IMR-90 (cell line): ENCODE measurements around the gene SUPT3H. TPM values are rescaled to one million over a fixed set of nuclear protein-coding genes. Genes with fewer than 3 reads are reported as not detected.

Source experiments
- ATAC-seq: fragments of 200-7000 bp; cut with Tn5 transposase; 2 replicates; pipeline ENCODE4 v1.9.1; 2020; ENCODE audit warnings: low read depth, mild to moderate bottlenecking, moderate library complexity
- BruUV-seq: library from RNA; stranded (reverse); fragments of 400-500 nt; replicated peaks from 2 replicates; lab custom pipeline; 2021; lab: Mats Ljungman, UMichigan
- CTCF ChIA-PET: fragments of 300-600 bp; formaldehyde crosslinking; extraction: SDS; loops from one replicate; lab custom pipeline; 2021; ENCODE audit warnings: antibody characterized with exemption; lab: Yijun Ruan, JAX
- POLR2A ChIA-PET: fragments of 300-600 bp; sonication (Branson Sonifier 250); formaldehyde crosslinking; loops from one replicate; lab custom pipeline; 2022; ENCODE audit warnings: antibody characterized with exemption; ENCODE audit not compliant: unreplicated experiment; lab: Charles Lee
- DNase-seq: peaks from one replicate; pipeline ENCODE4 v3.0.0; 2013
- H2AFZ ChIP-seq: replicated peaks from 2 replicates; pipeline ENCODE3; 2013; ENCODE audit warnings: low read length, mild to moderate bottlenecking; ENCODE audit not compliant: poor library complexity
- H2AK5ac ChIP-seq: 2 replicates; pipeline ENCODE4 v1.6.1; 2013; ENCODE audit warnings: low read depth, low read length, inconsistent platforms
- H2AK9ac ChIP-seq: replicated peaks from 2 replicates; pipeline ENCODE3; 2013; ENCODE audit warnings: mild to moderate bottlenecking, low read depth, low read length, moderate library complexity; ENCODE audit not compliant: poor library complexity
- H2BK120ac ChIP-seq: 2 replicates; pipeline ENCODE4 v1.6.1; 2013; ENCODE audit warnings: low read depth, low read length, inconsistent platforms
- H2BK15ac ChIP-seq: 3 replicates; pipeline ENCODE4 v1.6.1; 2013; ENCODE audit warnings: low read depth, low read length, inconsistent platforms
- H2BK20ac ChIP-seq: 2 replicates; pipeline ENCODE4 v1.6.1; 2013; ENCODE audit warnings: low read depth, mild to moderate bottlenecking, inconsistent platforms, low read length, moderate library complexity
- H2BK5ac ChIP-seq: 2 replicates; pipeline ENCODE4 v1.6.1; 2013; ENCODE audit warnings: mild to moderate bottlenecking, low read depth, low read length, inconsistent platforms; ENCODE audit not compliant: poor library complexity, severe bottlenecking
- H3K14ac ChIP-seq: replicated peaks from 2 replicates; pipeline ENCODE4 v1.6.1; 2013; ENCODE audit warnings: low read depth, low read length, inconsistent platforms
- H3K18ac ChIP-seq: 2 replicates; pipeline ENCODE4 v1.6.1; 2013; ENCODE audit warnings: low read depth, low read length, control low read depth
- H3K23ac ChIP-seq: 2 replicates; pipeline ENCODE4 v1.6.1; 2013; ENCODE audit warnings: low read depth, low read length, inconsistent platforms
- H3K27ac ChIP-seq: 2 replicates; pipeline ENCODE4 v1.5.1; 2013; ENCODE audit warnings: mild to moderate bottlenecking, control low read depth, low read length; ENCODE audit not compliant: insufficient read depth
- H3K27me3 ChIP-seq: 2 replicates; pipeline ENCODE4 v1.6.1; 2013; ENCODE audit warnings: low read length; ENCODE audit not compliant: control insufficient read depth, insufficient read depth
- H3K36me3 ChIP-seq: 2 replicates; pipeline ENCODE4 v1.6.1; 2013; ENCODE audit warnings: low read length, mixed read lengths; ENCODE audit not compliant: control insufficient read depth, insufficient read depth
- H3K4ac ChIP-seq: 2 replicates; pipeline ENCODE4 v1.6.1; 2013; ENCODE audit warnings: low read depth, low read length, inconsistent platforms
- H3K4me1 ChIP-seq: 2 replicates; pipeline ENCODE4 v1.6.1; 2013; ENCODE audit warnings: low read length, mixed read lengths; ENCODE audit not compliant: control insufficient read depth, insufficient read depth
- H3K4me2 ChIP-seq: 2 replicates; pipeline ENCODE4 v1.6.1; 2013; ENCODE audit warnings: low read depth, mild to moderate bottlenecking, control low read depth, low read length, moderate library complexity
- H3K4me3 ChIP-seq: 2 replicates; pipeline ENCODE4 v1.5.1; 2013; ENCODE audit warnings: low read depth, mild to moderate bottlenecking, control low read depth, low read length, moderate library complexity; ENCODE audit not compliant: insufficient read depth
- H3K56ac ChIP-seq: 2 replicates; pipeline ENCODE4 v1.6.1; 2013; ENCODE audit warnings: low read length, inconsistent platforms; ENCODE audit not compliant: insufficient read depth; ENCODE audit errors: extremely low read depth
- H3K79me1 ChIP-seq, 2 experiments: 2 replicates each; pipeline ENCODE4 v1.6.1; 2013; ENCODE audit warnings: low read length in 2 of 2, inconsistent platforms in 1 of 2, low read depth in 1 of 2
- H3K9ac ChIP-seq: 2 replicates; pipeline ENCODE4 v1.6.1; 2013; ENCODE audit warnings: low read depth, low read length, control low read depth
- H3K9me1 ChIP-seq: 2 replicates; pipeline ENCODE4 v1.6.1; 2013; ENCODE audit warnings: low read length, inconsistent platforms; ENCODE audit not compliant: insufficient read depth
- H3K9me3 ChIP-seq: 2 replicates; pipeline ENCODE4 v1.6.1; 2013; ENCODE audit warnings: low read length; ENCODE audit not compliant: control insufficient read depth, insufficient read depth
- H4K20me1 ChIP-seq: 2 replicates; pipeline ENCODE4 v1.6.1; 2013; ENCODE audit warnings: low read length, inconsistent platforms; ENCODE audit not compliant: insufficient read depth
- H4K5ac ChIP-seq: 2 replicates; pipeline ENCODE4 v1.6.1; 2013; ENCODE audit warnings: mild to moderate bottlenecking, low read depth, low read length, control low read depth
- H4K8ac ChIP-seq, 2 experiments: 2 replicates each; pipeline ENCODE4 v1.6.1; 2013; ENCODE audit warnings: low read depth in 2 of 2, low read length in 2 of 2, control low read depth in 1 of 2, inconsistent platforms in 1 of 2
- H4K91ac ChIP-seq: 2 replicates; pipeline ENCODE4 v1.6.1; 2013; ENCODE audit warnings: low read depth, low read length, inconsistent platforms; ENCODE audit not compliant: insufficient read depth
- CEBPB ChIP-seq: IDR thresholded peaks from 2 replicates; pipeline ENCODE4 v1.6.1; 2012; ENCODE audit warnings: low read depth, low read length, improper control_type of control experiment
- CHD1 ChIP-seq: IDR thresholded peaks from 2 replicates; pipeline ENCODE4 v1.6.1; 2012; ENCODE audit warnings: low read depth, low read length, improper control_type of control experiment
- FOS ChIP-seq: fragments of 150-350 bp; IDR thresholded peaks from 2 replicates; pipeline ENCODE4 v1.6.1; 2016; ENCODE audit warnings: low read depth, low read length
- MAZ ChIP-seq: IDR thresholded peaks from 2 replicates; pipeline ENCODE4 v1.6.1; 2012; ENCODE audit warnings: low read depth, mild to moderate bottlenecking, low read length, improper control_type of control experiment, moderate library complexity, borderline replicate concordance
- SMC3 ChIP-seq: fragments of 150-350 bp; IDR thresholded peaks from 2 replicates; pipeline ENCODE4 v1.6.1; 2016; ENCODE audit warnings: low read depth, mild to moderate bottlenecking, antibody characterized with exemption, low read length, moderate library complexity
- WGBS, 2 experiments: methylation state at CpG; one replicate each; pipeline versions ENCODE4 v1.1.5 to v1.1.7; 2013; ENCODE audit warnings: missing lambda C conversion rate in 2 of 2; ENCODE audit not compliant: insufficient read length in 1 of 2; ENCODE audit errors: extremely low coverage in 2 of 2; 5-methylcytosine and 5-hydroxymethylcytosine counted together
- dilution Hi-C: fragments of 300-500 bp; cut with HindIII; formaldehyde crosslinking; loops from one replicate; pipeline ENCODE4 v1.14.3; 2018; ENCODE audit warnings: low sequenced_read_pairs; ENCODE audit not compliant: unreplicated experiment
- in situ Hi-C: fragments of 300-500 bp; cut with MboI; formaldehyde crosslinking; loops from 3 replicates; pipeline ENCODE4 v1.14.3; 2019; ENCODE audit warnings: low sequenced_read_pairs, inconsistent platforms, mixed read lengths
- intact Hi-C: fragments of 100-400 bp; cut with micrococcal nuclease; formaldehyde crosslinking; loops from 2 replicates; pipeline ENCODE4 v1.10.0; 2022
- polyA plus RNA-seq, 3 experiments: library from polyadenylated mRNA; depleted of rRNA; stranded (reverse); fragments of >200 nt; gene quantifications; 2 replicates each; pipeline ENCODE4 v1.2.3, GENCODE V29; 2012; ENCODE audit warnings: low replicate concordance in 1 of 3
- total RNA-seq: library from RNA; depleted of rRNA; stranded (reverse); fragments of >200 nt; gene quantifications from 2 replicates; pipeline ENCODE4 v1.2.3, GENCODE V29; 2012

Gene SUPT3H
- total and polyA plus RNA-seq, 2 of the 4 experiments (the other 2 are of a cell fraction) = 4.5 to 5.0 TPM

GRCh38 chr6:44966449-44967092, 411.2 kb downstream of the SUPT3H start:
- Histone ChIP-seq H3K36me3 (no peaks in the 10 kb centered on the region), H4K5ac (no peak overlapping the region), H4K91ac (no peak overlapping the region), H3K23ac (no peak overlapping the region), H2BK5ac (no peak overlapping the region), H2BK120ac (no peak overlapping the region), H3K9me3 (no peaks in the 10 kb centered on the region), H3K4me3 (no peak overlapping the region), H3K27ac (no peak overlapping the region), H4K20me1 (no peaks in the 10 kb centered on the region), H2AFZ (no peak overlapping the region), H3K27me3 (no peaks in the 10 kb centered on the region), H3K14ac (no peak overlapping the region), H3K4ac (no peak overlapping the region), H2BK20ac (no peak overlapping the region), H3K18ac (no peak overlapping the region), H2AK5ac (no peak overlapping the region), H3K4me2 (no peak overlapping the region), H3K4me1 (no peaks in the 10 kb centered on the region), H2BK15ac (no peak overlapping the region), H4K8ac (no peak overlapping the region), H3K79me1 (no peaks in the 10 kb centered on the region), H3K9ac (no peak overlapping the region), H3K56ac (no peak overlapping the region), H2AK9ac (no peak overlapping the region), H3K9me1 (no peaks in the 10 kb centered on the region)
- ATAC-seq = peak; percentile 65
- CTCF ChIA-PET = interaction anchor here (0.6 kb wide), 1 partner anchor 303 kb away, joined by 3 read pairs; no protein-coding TSS in a partner anchor
- in situ Hi-C loops = no loop called here
- TF ChIP-seq FOS (peak; percentile 22; the same call in 1 of the 2 replicates), MAZ (no peak), SMC3 (no peak), CEBPB (peak; percentile 79), CHD1 (no peak)
- no CpG with 5 or more reads among the region's 2 CpGs for WGBS, 2 experiments
- peak; percentile 81 for DNase-seq
- dilution Hi-C loops = no loop called here
- intact Hi-C loops = no loop called here
- no TSS peak for BruUV-seq
- POLR2A ChIA-PET = interaction anchor here (0.6 kb wide), 1 partner anchor 277 kb away, joined by 5 read pairs; no protein-coding TSS in a partner anchor
